K562 (cell line): ENCODE results near the gene PREP. TPM values are rescaled to one million over a fixed set of nuclear protein-coding genes. Genes with fewer than 3 reads are reported as not detected.

Source experiments
- NCOA6 ChIP-seq: fragments of 450-650 bp; IDR thresholded peaks from 2 replicates; pipeline ENCODE4 v1.6.1; 2017; ENCODE audit warnings: mild to moderate bottlenecking
- NFATC3 ChIP-seq: fragments of 450-650 bp; IDR thresholded peaks from 2 replicates; pipeline ENCODE4 v1.6.1; 2017; ENCODE audit warnings: mild to moderate bottlenecking
- NFE2L1 ChIP-seq: fragments of 450-650 bp; IDR thresholded peaks from 2 replicates; pipeline ENCODE4 v1.6.1; 2016; ENCODE audit warnings: missing genetic modification characterization, low read depth, mild to moderate bottlenecking, missing compliant biosample characterization, moderate library complexity, borderline replicate concordance
- NR2C2 ChIP-seq, 2 experiments: fragments of 200-800 bp in 1 of 2; sonication (Bioruptor generic) in 1 of 2; sonication (generic) in 1 of 2; formaldehyde crosslinking in 1 of 2; IDR thresholded peaks; 2 replicates each; pipeline versions ENCODE4 v1.6.1 to v1.8.0; 2016 to 2022; ENCODE audit warnings: mild to moderate bottlenecking in 1 of 2, missing compliant biosample characterization in 1 of 2, missing genetic modification characterization in 1 of 2, missing genetic modification reagents in 1 of 2
- NR3C1 ChIP-seq: sonication (generic); formaldehyde crosslinking; IDR thresholded peaks from 2 replicates; pipeline ENCODE4 v1.8.1; 2022; ENCODE audit warnings: missing genetic modification reagents
- PCBP1 ChIP-seq: fragments of 200-400 bp; formaldehyde crosslinking; IDR thresholded peaks from 2 replicates; pipeline ENCODE4 v1.6.1; 2018; ENCODE audit warnings: mild to moderate bottlenecking, low read depth, low read length; ENCODE audit not compliant: poor library complexity, severe bottlenecking
- PRPF4 ChIP-seq: fragments of 200-400 bp; formaldehyde crosslinking; IDR thresholded peaks from one replicate; pipeline ENCODE4 v1.6.1; 2017; ENCODE audit warnings: low read length, low read depth, mild to moderate bottlenecking; ENCODE audit not compliant: insufficient read depth, poor library complexity, severe bottlenecking
- RCOR1 ChIP-seq, 2 experiments: IDR thresholded peaks; 2 replicates each; pipeline ENCODE4 v1.6.1; 2012; ENCODE audit warnings: low read depth in 2 of 2, low read length in 2 of 2, borderline replicate concordance in 1 of 2, improper control_type of control experiment in 1 of 2
- SPI1 ChIP-seq: IDR thresholded peaks from 2 replicates; pipeline ENCODE4 v1.6.1; 2011; ENCODE audit warnings: low read depth, low read length, control low read depth, borderline replicate concordance
- YY1 ChIP-seq, 3 experiments: IDR thresholded peaks; 2 replicates each; pipeline ENCODE4 v1.6.1; 2011; ENCODE audit warnings: low read length in 2 of 3, mild to moderate bottlenecking in 2 of 3, moderate library complexity in 2 of 3, borderline replicate concordance in 1 of 3, control low read depth in 1 of 3, low read depth in 1 of 3; ENCODE audit not compliant: insufficient read depth in 3 of 3, insufficient replicate concordance in 2 of 3, control insufficient read depth in 1 of 3, insufficient read length in 1 of 3; ENCODE audit errors: extremely low read depth in 1 of 3
- polyA plus RNA-seq, 8 experiments: library from polyadenylated mRNA; depleted of rRNA in 4 of 8; stranded (reverse) in 5 of 8; unstranded in 3 of 8; fragments of >200 nt; fragmentation: Nextera tagmentation in 2 of 8; fragmentation: Illumina TruSeq in 1 of 8; extraction: Ambion mirVana in 2 of 8; extraction: Trizol in 1 of 8; gene quantifications; 2 replicates each; pipeline versions ENCODE4 v1.2.1 to v1.2.3, GENCODE V29; 2011 to 2014; ENCODE audit warnings: inconsistent platforms in 1 of 8, missing spikeins in 1 of 8
- total RNA-seq, 7 experiments: library from RNA; depleted of rRNA in 6 of 7; stranded (reverse); fragments of >200 nt in 6 of 7; fragmentation: Illumina TruSeq in 2 of 7; extraction: Trizol in 2 of 7; gene quantifications; 2 replicates each; pipeline versions ENCODE4 v1.2.1 to v1.2.3, GENCODE V29; 2011 to 2021; ENCODE audit warnings: low replicate concordance in 1 of 7
- TF ChIP-seq, protein P1 (sequence below): fragments of 450-650 bp; IDR thresholded peaks from 2 replicates; pipeline ENCODE4 v1.6.1; 2016; ENCODE audit warnings: low read depth
- TF ChIP-seq, protein P2 (sequence below): fragments of 450-650 bp; IDR thresholded peaks from 2 replicates; pipeline ENCODE4 v1.6.1; 2018; ENCODE audit warnings: mild to moderate bottlenecking, low read depth; ENCODE audit not compliant: partially characterized antibody
- TF ChIP-seq, protein P3 (sequence below): sonication (generic); formaldehyde crosslinking; IDR thresholded peaks from 2 replicates; pipeline ENCODE4 v1.9.0; 2022; ENCODE audit warnings: mild to moderate bottlenecking, missing genetic modification reagents

PREP gene
- total and polyA plus RNA-seq, 9 of the 15 experiments (the other 6 are each of a cell fraction or from before 2014, with no cell fraction given) = 14.1 to 60.8 (median 28.3) TPM

DNA sequence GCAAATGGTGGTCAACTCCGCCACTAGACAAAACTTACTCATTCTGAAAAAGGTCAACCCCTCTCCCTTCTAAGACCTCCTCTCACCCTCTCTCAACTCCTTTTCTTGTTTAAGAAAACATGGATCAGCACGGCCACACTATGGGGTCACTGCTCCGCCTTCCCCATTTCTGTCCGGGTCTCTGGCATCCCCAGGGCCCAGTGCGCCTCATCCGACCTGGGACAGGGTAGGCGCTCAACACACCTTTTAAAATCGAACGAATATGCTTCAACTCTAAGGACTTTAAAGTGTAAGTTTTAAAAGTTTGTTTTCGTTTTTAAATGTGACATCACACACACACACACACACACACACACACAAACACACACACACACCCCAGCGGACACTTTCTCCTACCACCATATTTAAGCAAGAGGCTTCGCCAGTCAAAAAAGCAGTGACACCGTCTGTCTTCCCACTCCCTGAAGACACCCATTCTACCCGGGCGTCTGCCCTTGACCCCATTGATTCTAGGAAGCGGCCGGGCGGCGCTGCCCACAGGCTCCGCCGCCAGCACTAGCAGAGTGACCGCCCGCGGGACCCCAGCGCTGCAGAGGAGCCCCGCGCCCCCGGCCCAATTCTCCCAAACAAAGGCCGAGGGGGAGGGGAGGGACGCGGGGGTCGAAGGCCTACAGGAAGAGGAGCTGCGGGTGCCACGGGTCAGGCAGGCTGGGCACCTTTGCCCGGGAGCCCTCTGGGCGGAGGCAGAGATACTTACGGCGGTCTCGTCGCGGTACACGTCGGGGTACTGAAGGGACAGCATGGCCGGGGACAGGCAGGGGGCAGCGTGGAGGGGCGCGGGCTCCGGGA lies 568 bp downstream of the PREP start (continued):
- TF ChIP-seq, protein P1, sequence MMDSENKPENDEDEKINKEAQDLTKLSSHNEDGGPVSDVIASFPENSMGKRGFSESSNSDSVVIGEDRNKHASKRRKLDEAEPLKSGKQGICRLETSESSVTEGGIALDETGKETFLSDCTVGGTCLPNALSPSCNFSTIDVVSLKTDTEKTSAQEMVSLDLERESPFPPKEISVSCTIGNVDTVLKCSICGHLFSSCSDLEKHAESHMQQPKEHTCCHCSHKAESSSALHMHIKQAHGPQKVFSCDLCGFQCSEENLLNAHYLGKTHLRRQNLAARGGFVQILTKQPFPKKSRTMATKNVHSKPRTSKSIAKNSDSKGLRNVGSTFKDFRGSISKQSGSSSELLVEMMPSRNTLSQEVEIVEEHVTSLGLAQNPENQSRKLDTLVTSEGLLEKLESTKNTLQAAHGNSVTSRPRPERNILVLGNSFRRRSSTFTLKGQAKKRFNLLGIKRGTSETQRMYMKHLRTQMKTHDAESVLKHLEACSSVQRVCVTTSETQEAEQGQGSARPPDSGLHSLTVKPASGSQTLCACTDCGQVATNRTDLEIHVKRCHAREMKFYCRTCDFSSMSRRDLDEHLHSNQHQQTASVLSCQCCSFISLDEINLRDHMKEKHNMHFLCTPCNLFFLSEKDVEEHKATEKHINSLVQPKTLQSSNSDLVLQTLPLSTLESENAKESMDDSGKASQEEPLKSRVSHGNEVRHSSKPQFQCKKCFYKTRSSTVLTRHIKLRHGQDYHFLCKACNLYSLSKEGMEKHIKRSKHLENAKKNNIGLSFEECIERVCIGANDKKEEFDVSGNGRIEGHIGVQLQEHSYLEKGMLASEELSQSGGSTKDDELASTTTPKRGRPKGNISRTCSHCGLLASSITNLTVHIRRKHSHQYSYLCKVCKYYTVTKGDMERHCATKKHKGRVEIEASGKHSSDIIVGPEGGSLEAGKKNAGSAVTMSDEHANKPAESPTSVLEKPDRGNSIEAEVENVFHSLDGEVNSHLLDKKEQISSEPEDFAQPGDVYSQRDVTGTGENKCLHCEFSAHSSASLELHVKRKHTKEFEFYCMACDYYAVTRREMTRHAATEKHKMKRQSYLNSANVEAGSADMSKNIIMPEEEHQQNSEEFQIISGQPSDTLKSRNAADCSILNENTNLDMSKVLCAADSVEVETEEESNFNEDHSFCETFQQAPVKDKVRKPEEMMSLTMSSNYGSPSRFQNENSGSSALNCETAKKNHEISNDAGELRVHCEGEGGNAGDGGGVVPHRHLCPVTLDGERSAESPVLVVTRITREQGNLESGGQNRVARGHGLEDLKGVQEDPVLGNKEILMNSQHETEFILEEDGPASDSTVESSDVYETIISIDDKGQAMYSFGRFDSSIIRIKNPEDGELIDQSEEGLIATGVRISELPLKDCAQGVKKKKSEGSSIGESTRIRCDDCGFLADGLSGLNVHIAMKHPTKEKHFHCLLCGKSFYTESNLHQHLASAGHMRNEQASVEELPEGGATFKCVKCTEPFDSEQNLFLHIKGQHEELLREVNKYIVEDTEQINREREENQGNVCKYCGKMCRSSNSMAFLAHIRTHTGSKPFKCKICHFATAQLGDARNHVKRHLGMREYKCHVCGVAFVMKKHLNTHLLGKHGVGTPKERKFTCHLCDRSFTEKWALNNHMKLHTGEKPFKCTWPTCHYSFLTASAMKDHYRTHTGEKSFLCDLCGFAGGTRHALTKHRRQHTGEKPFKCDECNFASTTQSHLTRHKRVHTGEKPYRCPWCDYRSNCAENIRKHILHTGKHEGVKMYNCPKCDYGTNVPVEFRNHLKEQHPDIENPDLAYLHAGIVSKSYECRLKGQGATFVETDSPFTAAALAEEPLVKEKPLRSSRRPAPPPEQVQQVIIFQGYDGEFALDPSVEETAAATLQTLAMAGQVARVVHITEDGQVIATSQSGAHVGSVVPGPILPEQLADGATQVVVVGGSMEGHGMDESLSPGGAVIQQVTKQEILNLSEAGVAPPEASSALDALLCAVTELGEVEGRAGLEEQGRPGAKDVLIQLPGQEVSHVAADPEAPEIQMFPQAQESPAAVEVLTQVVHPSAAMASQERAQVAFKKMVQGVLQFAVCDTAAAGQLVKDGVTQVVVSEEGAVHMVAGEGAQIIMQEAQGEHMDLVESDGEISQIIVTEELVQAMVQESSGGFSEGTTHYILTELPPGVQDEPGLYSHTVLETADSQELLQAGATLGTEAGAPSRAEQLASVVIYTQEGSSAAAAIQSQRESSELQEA = no peak
- TF ChIP-seq, protein P2, sequence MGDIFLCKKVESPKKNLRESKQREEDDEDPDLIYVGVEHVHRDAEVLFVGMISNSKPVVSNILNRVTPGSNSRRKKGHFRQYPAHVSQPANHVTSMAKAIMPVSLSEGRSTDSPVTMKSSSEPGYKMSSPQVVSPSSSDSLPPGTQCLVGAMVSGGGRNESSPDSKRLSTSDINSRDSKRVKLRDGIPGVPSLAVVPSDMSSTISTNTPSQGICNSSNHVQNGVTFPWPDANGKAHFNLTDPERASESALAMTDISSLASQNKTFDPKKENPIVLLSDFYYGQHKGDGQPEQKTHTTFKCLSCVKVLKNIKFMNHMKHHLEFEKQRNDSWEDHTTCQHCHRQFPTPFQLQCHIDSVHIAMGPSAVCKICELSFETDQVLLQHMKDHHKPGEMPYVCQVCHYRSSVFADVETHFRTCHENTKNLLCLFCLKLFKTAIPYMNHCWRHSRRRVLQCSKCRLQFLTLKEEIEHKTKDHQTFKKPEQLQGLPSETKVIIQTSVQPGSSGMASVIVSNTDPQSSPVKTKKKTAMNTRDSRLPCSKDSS = no peak
- peak; percentile 89 for TF ChIP-seq NCOA6
- TF ChIP-seq, protein P3, sequence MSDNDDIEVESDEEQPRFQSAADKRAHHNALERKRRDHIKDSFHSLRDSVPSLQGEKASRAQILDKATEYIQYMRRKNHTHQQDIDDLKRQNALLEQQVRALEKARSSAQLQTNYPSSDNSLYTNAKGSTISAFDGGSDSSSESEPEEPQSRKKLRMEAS (CRISPR knock-in tag) = no peak
- TF ChIP-seq SPI1 = peak; percentile 25; the same call in 1 of the 2 replicates
- TF ChIP-seq PCBP1 = peak; percentile 40
- peak in 1 of 3 experiments; percentile 15 for TF ChIP-seq YY1 (IDR thresholded peaks at IDR 0.05; ENCODE audit: borderline replicate concordance in 1 of 3, control insufficient read depth in 1 of 3, extremely low read depth in 1 of 3, insufficient read depth in 3 of 3, insufficient read length in 1 of 3, insufficient replicate concordance in 2 of 3, low read depth in 1 of 3, low read length in 2 of 3)
- no peak for TF ChIP-seq NR2C2 (CRISPR knock-in tag; IDR thresholded peaks at IDR 0.05)
- TF ChIP-seq NR2C2 (tag; IDR thresholded peaks at IDR 0.05) = peak; percentile 47; the same call in 1 of the 2 replicates
- no peak for TF ChIP-seq PRPF4
- TF ChIP-seq NFE2L1 = no peak
- no peak for TF ChIP-seq NR3C1
- no peak for TF ChIP-seq NFATC3
- no peak for TF ChIP-seq RCOR1 (IDR thresholded peaks at IDR 0.05; ENCODE audit: borderline replicate concordance in 1 of 2, low read depth in 2 of 2, low read length in 2 of 2)
